Anterior cingulate cortex (tissue), 58 donors: Measurements from ENCODE around the gene SNX5.

ENCODE experiments used
- DNase-seq, 58 donors: peaks; one replicate each; lab custom pipeline; 2025; lab: John Stamatoyannopoulos, UW

SNX5 gene

GRCh38 chr20:17995967-17996819 is 27.6 kb upstream of the SNX5 start:
- DNase-seq = peak in 11 of 58 donors; percentile 4 to 54 (median 25)

- DNase-seq = no peak
Measured at GRCh38 chr20:17993546-17993945, 25.0 kb upstream of the SNX5 start.

- no peak for DNase-seq
Measured at GRCh38 chr20:17992847-17993513, 24.4 kb upstream of the SNX5 start.

- no peak for DNase-seq
Measured at GRCh38 chr20:17992224-17992637, 23.6 kb upstream of the SNX5 start.

- DNase-seq = no peak
Measured at GRCh38 chr20:17990278-17990972, 21.8 kb upstream of the SNX5 start.

GRCh38 chr20:17987988-17988387 is 19.4 kb upstream of the SNX5 start:
- DNase-seq = no peak

- no peak for DNase-seq
Measured at GRCh38 chr20:17985388-17986018, 16.9 kb upstream of the SNX5 start.

- no peak for DNase-seq
Measured at GRCh38 chr20:17976305-17976704, 7.7 kb upstream of the SNX5 start.

- DNase-seq = no peak
Measured at GRCh38 chr20:17972121-17972520, 3.5 kb upstream of the SNX5 start.

- peak in 4 of 58 donors; percentile 2 to 40 (median 22) for DNase-seq
Measured at GRCh38 chr20:17971300-17972013, 2.9 kb upstream of the SNX5 start.

- peak in 13 of 58 donors; percentile 5 to 37 (median 16) for DNase-seq
Measured at GRCh38 chr20:17969884-17970409, 1.4 kb upstream of the SNX5 start.

GRCh38 chr20:17969278-17969883 is 787 bp upstream of the SNX5 start:
- DNase-seq = peak in 13 of 58 donors; percentile 18 to 72 (median 48)

- DNase-seq = peak in 7 of 58 donors; percentile 35 to 73 (median 55)
Measured at GRCh38 chr20:17967521-17968365, 851 bp downstream of the SNX5 start.

- no peak for DNase-seq
Measured at GRCh38 chr20:17966432-17967310, 1.9 kb downstream of the SNX5 start.

GRCh38 chr20:17965042-17965697 is 3.4 kb downstream of the SNX5 start:
- DNase-seq = no peak

- DNase-seq = no peak
Measured at GRCh38 chr20:17964632-17965031, 4.0 kb downstream of the SNX5 start.

- DNase-seq = no peak
Measured at GRCh38 chr20:17964073-17964472, 4.5 kb downstream of the SNX5 start.
